CD4-positive, CD25-positive, alpha-beta regulatory T cell (primary cell): ENCODE data around the gene INO80E. TPM values are rescaled to one million over a fixed set of nuclear protein-coding genes. Genes with fewer than 3 reads are reported as not detected.

Source experiments
- ATAC-seq, 2 donors: fragments of 150-1000 bp; cut with Tn5 transposase; one replicate each; pipeline ENCODE4 v1.10.0; 2021; ENCODE audit warnings: low read depth in 2 of 2, moderate number of reproducible peaks in 2 of 2, moderate library complexity in 1 of 2
- DNase-seq, 3 donors: peaks; one replicate each; pipeline versions ENCODE4 v3.0.0 to v3.0.0-alpha.2; 2012 to 2022; ENCODE audit warnings: mixed read lengths in 1 of 3
- H3K27ac ChIP-seq: one replicate; pipeline ENCODE4 v1.7.0; 2013; ENCODE audit warnings: mild to moderate bottlenecking, low read length; ENCODE audit not compliant: insufficient read depth, poor library complexity, severe bottlenecking
- H3K27me3 ChIP-seq: one replicate; pipeline ENCODE4 v1.7.0; 2013; ENCODE audit warnings: low read length; ENCODE audit not compliant: control insufficient read depth, insufficient read depth
- H3K36me3 ChIP-seq: one replicate; pipeline ENCODE4 v1.7.0; 2013; ENCODE audit warnings: mild to moderate bottlenecking, low read length, moderate library complexity; ENCODE audit not compliant: control insufficient read depth, insufficient read depth
- H3K4me1 ChIP-seq: 2 replicates; pipeline ENCODE4 v1.7.0; 2013; ENCODE audit warnings: mild to moderate bottlenecking, low read length; ENCODE audit not compliant: insufficient read depth, control insufficient read depth, poor library complexity, severe bottlenecking
- H3K4me3 ChIP-seq: one replicate; pipeline ENCODE4 v1.7.0; 2013; ENCODE audit warnings: low read depth, mild to moderate bottlenecking, low read length, moderate library complexity
- H3K9me3 ChIP-seq, 2 experiments: 1 replicate in 1 of 2; 2 replicates in 1 of 2; pipeline ENCODE4 v1.7.0; 2013; ENCODE audit warnings: low read length in 2 of 2, mild to moderate bottlenecking in 1 of 2, moderate library complexity in 1 of 2; ENCODE audit not compliant: control insufficient read depth in 2 of 2
- H3K27ac Mint-ChIP-seq, 3 donors: one replicate each; pipeline ENCODE4 v1.8.0; 2020 to 2022; ENCODE audit warnings: mild to moderate bottlenecking in 3 of 3, mixed read lengths in 3 of 3, moderate library complexity in 2 of 3
- H3K27me3 Mint-ChIP-seq: one replicate; pipeline ENCODE4 v1.8.0; 2022; ENCODE audit warnings: mild to moderate bottlenecking, mixed read lengths
- H3K36me3 Mint-ChIP-seq: one replicate; pipeline ENCODE4 v1.8.0; 2020; ENCODE audit warnings: mixed read lengths
- H3K4me1 Mint-ChIP-seq, 4 donors: one replicate each; pipeline ENCODE4 v1.8.0; 2020 to 2022; ENCODE audit warnings: mixed read lengths in 4 of 4, mild to moderate bottlenecking in 1 of 4
- H3K4me3 Mint-ChIP-seq, 4 donors: one replicate each; pipeline ENCODE4 v1.8.0; 2020 to 2022; ENCODE audit warnings: mild to moderate bottlenecking in 4 of 4, mixed read lengths in 4 of 4, moderate library complexity in 3 of 4
- H3K9me3 Mint-ChIP-seq, 7 donors: one replicate each; pipeline ENCODE4 v1.8.0; 2020 to 2022; ENCODE audit warnings: mixed read lengths in 7 of 7, mild to moderate bottlenecking in 3 of 7, moderate library complexity in 2 of 7
- polyA plus RNA-seq, 4 donors: library from polyadenylated mRNA; unstranded; fragments of 300-500 nt; fragmentation: Illumina TruSeq; gene quantifications; one replicate each; pipeline ENCODE4 v1.2.3, GENCODE V29; 2021
- total RNA-seq: library from RNA; stranded (reverse); gene quantifications from one replicate; pipeline ENCODE4 v1.2.3, GENCODE V29; 2022

The INO80E gene
- total and polyA plus RNA-seq, 5 donors from 2014 or later = 5.0 to 105 (median 6.4) TPM

- ATAC-seq (no peak), DNase-seq (no peak)
- Histone ChIP-seq H3K4me3 (no peak overlapping the region), H3K9me3 (no peaks in the 10 kb centered on the region), H3K27me3 (peaks cover 3% of the 10 kb centered on the region), H3K36me3 (no peaks in the 10 kb centered on the region), H3K27ac (no peak overlapping the region), H3K4me1 (peaks cover 13% of the 10 kb centered on the region)
- H3K9me3 Mint-ChIP-seq = peaks cover 0 to 1% (median 0%) of the 10 kb centered on the region in 7 donors
- peaks cover 58% of the 10 kb centered on the region for H3K27me3 Mint-ChIP-seq
- no peaks in the 10 kb centered on the region for H3K36me3 Mint-ChIP-seq
- no peak overlapping the region for H3K4me3 Mint-ChIP-seq
- H3K27ac Mint-ChIP-seq = no peak overlapping the region
- peaks cover 4 to 17% (median 9%) of the 10 kb centered on the region in 4 donors for H3K4me1 Mint-ChIP-seq
Observed at GRCh38 chr16:30028438-30029076, 32.5 kb downstream of the INO80E start.

DNA sequence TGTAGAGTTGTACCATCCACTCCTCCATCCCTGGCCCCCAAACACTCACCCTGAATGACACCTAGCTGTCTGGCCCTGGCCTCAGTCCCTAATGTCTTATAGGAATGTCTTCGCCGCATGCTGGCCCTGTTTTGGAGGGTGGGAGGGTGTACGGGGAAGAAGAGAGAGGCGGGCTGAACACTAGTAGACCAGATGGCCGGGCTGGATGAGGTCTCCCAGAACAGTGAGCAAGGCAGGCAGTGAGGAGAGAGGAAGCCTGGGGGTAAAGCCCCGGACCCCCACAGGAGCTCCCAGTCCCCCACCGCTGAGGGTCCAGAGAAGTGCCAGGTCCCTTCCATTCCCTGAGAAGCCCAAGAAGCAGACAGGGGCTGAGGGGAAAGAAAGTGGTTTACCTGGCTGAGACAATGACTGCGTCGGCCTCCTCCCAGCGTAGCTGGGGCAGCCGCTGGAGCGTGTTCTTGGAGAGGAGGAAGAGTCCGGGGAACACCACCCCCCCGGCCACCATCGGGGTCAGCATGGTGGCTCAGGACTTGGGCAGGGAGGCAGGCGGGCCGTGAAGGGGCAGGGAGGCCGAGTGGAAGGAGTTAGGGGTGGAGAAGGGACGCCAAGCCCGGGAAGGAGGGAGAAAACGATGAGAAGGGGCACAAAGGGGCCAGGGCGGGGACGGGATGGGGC, 34.1 kb downstream of the INO80E start:
- Mint-ChIP-seq H3K9me3 (peaks cover 0 to 1% (median 0%) of the 10 kb centered on the region in 7 donors), H3K27me3 (peaks cover 61% of the 10 kb centered on the region)
- peaks cover 3% of the 10 kb centered on the region for H3K27me3 ChIP-seq

GRCh38 chr16:30030841-30031413, 34.9 kb downstream of the INO80E start, which contains the start of gene TLCD3B:
Gene TLCD3B (minus strand): TSS chr16:30031271. CDS start chr16:30030527, 744 bp downstream.
- Histone ChIP-seq H3K27ac (no peak within 1 kb of the TSS), H3K4me1 (peaks cover 13% of the 10 kb centered on the region), H3K4me3 (no peak within 1 kb of the TSS), H3K9me3 (no peaks in the 10 kb centered on the region), H3K36me3 (no peaks in the 10 kb centered on the region), H3K27me3 (peaks cover 3% of the 10 kb centered on the region)
- DNase-seq (no peak), ATAC-seq (peak in 1 of 2 donors; percentile 25)
- peak within 1 kb of the TSS in 1 of 3 donors; percentile 43 for H3K27ac Mint-ChIP-seq
- no peaks in the 10 kb centered on the region for H3K36me3 Mint-ChIP-seq
- H3K9me3 Mint-ChIP-seq = peaks cover 0 to 1% (median 0%) of the 10 kb centered on the region in 7 donors
- peaks cover 4 to 17% (median 9%) of the 10 kb centered on the region in 4 donors for H3K4me1 Mint-ChIP-seq
- peak within 1 kb of the TSS; percentile 10 to 64 (median 32) for H3K4me3 Mint-ChIP-seq
- H3K27me3 Mint-ChIP-seq = peaks cover 61% of the 10 kb centered on the region

More for the DNA sequence above, 34.1 kb downstream of the INO80E start:
- no peak overlapping the region for H3K4me3 ChIP-seq
- no peak overlapping the region for H3K27ac Mint-ChIP-seq
- H3K9me3 ChIP-seq = no peaks in the 10 kb centered on the region
- peaks cover 13% of the 10 kb centered on the region for H3K4me1 ChIP-seq
- H3K27ac ChIP-seq = no peak overlapping the region
- ATAC-seq (no peak), DNase-seq (no peak)
- peaks cover 4 to 17% (median 9%) of the 10 kb centered on the region in 4 donors for H3K4me1 Mint-ChIP-seq
- no peaks in the 10 kb centered on the region for H3K36me3 Mint-ChIP-seq
- no peaks in the 10 kb centered on the region for H3K36me3 ChIP-seq
- H3K4me3 Mint-ChIP-seq = peak overlapping the region in 1 of 4 donors; percentile 43

DNA sequence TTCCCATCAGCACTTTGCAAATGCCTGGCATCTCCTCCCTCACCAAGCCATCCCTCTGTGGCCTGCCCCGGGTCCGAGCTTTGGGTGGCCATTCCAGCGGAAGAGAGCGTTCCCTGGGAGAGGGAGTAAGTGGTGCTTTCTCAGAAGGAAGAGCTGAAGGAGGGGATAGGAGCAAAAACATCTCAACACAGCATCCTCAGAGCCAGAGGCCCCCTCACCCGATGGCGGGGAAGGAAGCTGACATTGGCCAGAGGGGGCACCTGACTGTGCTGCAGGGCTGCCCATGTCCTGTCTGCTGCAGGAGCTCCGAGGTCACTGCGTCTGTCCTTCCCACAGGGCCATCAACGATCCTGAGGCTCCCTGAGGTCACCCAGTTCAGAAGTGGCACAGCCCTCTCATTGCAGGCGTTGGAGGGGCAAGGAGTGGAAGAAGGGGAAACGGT, 35.5 kb downstream of the INO80E start:
- Histone ChIP-seq H3K4me3 (no peak overlapping the region), H3K36me3 (no peaks in the 10 kb centered on the region), H3K27me3 (peaks cover 3% of the 10 kb centered on the region), H3K9me3 (no peaks in the 10 kb centered on the region), H3K27ac (no peak overlapping the region), H3K4me1 (peaks cover 13% of the 10 kb centered on the region)
- Mint-ChIP-seq H3K36me3 (no peaks in the 10 kb centered on the region), H3K27me3 (peaks cover 60% of the 10 kb centered on the region), H3K9me3 (peaks cover 0 to 1% (median 0%) of the 10 kb centered on the region in 7 donors), H3K27ac (peak overlapping the region in 1 of 3 donors; percentile 43), H3K4me3 (peak overlapping the region in 2 of 4 donors; percentile 10 to 24), H3K4me1 (peaks cover 4 to 17% (median 9%) of the 10 kb centered on the region in 4 donors)
- no peak for DNase-seq
- no peak for ATAC-seq

GRCh38 chr16:30032083-30032819, 36.2 kb downstream of the INO80E start:
- Histone ChIP-seq H3K27me3 (peaks cover 3% of the 10 kb centered on the region), H3K4me1 (peaks cover 13% of the 10 kb centered on the region)
- H3K4me3 Mint-ChIP-seq = peak overlapping the region in 3 of 4 donors; percentile 29 to 64 (median 36)

DNA sequence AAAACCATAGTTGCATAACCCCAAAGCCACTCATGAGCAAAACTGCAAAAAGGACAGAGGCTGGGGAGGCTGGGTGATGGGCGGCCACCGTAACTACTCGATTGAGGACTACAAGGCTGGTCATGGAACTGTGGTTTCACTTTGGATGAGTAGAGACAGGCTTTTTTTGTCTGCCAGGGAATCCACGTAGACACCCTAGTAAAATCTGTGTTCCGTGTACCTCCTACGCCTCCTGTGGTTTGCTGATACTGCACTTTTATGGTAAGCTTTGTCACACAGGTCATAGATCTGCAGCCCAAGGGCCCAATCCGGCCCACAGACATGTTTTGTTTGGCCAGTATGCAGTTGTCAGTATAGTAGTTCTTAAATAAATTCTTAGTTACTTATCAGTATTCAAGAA, 37.2 kb downstream of the INO80E start:
- Histone ChIP-seq H3K36me3 (no peaks in the 10 kb centered on the region), H3K9me3 (no peaks in the 10 kb centered on the region), H3K27me3 (peaks cover 3% of the 10 kb centered on the region), H3K4me3 (no peak overlapping the region), H3K4me1 (peaks cover 13% of the 10 kb centered on the region), H3K27ac (no peak overlapping the region)
- ATAC-seq (no peak), DNase-seq (peak in 1 of 3 donors; percentile 14)
- Mint-ChIP-seq H3K9me3 (no peaks in the 10 kb centered on the region), H3K27ac (no peak overlapping the region), H3K36me3 (no peaks in the 10 kb centered on the region), H3K27me3 (peaks cover 42% of the 10 kb centered on the region), H3K4me3 (no peak overlapping the region), H3K4me1 (peaks cover 4 to 14% (median 8%) of the 10 kb centered on the region in 4 donors)

More at GRCh38 chr16:30032083-30032819, 36.2 kb downstream of the INO80E start:
- H3K4me3 ChIP-seq = no peak overlapping the region
- no peaks in the 10 kb centered on the region for H3K36me3 ChIP-seq
- ATAC-seq (peak; percentile 38 to 43), DNase-seq (peak; percentile 41 to 77 (median 62))
- Mint-ChIP-seq H3K27ac (no peak overlapping the region), H3K36me3 (no peaks in the 10 kb centered on the region), H3K4me1 (peaks cover 4 to 14% (median 8%) of the 10 kb centered on the region in 4 donors), H3K9me3 (peaks cover 0 to 1% (median 0%) of the 10 kb centered on the region in 7 donors), H3K27me3 (peaks cover 52% of the 10 kb centered on the region)
- H3K27ac ChIP-seq = no peak overlapping the region
- no peaks in the 10 kb centered on the region for H3K9me3 ChIP-seq

DNA sequence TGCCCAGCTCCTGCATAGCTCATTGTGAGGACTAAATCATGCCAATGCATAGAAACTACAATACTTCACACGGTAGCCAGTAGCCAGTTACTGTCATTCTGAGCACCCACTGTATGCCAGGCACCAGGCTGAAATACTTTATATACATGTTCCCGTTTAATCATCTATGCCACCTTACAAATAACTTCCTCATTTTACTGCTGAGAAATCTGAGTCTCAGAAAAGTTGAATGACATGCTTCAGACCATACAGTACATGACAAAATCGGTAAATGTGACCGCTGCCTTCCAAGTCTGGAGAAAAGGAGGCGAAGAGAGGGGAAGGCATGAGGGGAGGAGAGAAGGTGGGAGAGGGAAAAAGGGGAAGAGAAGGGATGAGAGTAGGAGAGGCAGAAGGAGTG, 44.2 kb downstream of the INO80E start:
- ATAC-seq = no peak
- H3K4me1 Mint-ChIP-seq = no peaks in the 10 kb centered on the region
- Histone ChIP-seq H3K4me3 (no peak overlapping the region), H3K36me3 (no peaks in the 10 kb centered on the region), H3K27ac (no peak overlapping the region), H3K4me1 (no peaks in the 10 kb centered on the region), H3K27me3 (no peaks in the 10 kb centered on the region), H3K9me3 (no peaks in the 10 kb centered on the region)
- H3K36me3 Mint-ChIP-seq = no peaks in the 10 kb centered on the region
- DNase-seq = no peak
- H3K4me3 Mint-ChIP-seq = no peak overlapping the region
- H3K27ac Mint-ChIP-seq = no peak overlapping the region
- H3K27me3 Mint-ChIP-seq = peaks cover 16% of the 10 kb centered on the region
- H3K9me3 Mint-ChIP-seq = no peaks in the 10 kb centered on the region
